H1 (cell line): ENCODE data around the gene CACNA1A. TPM values are rescaled to one million over a fixed set of nuclear protein-coding genes. Genes with fewer than 3 reads are reported as not detected.

Experiments used
- CTCF ChIA-PET: fragments of 300-600 bp; sonication (Branson Sonifier 250); formaldehyde crosslinking; loops from one replicate; lab custom pipeline; 2021; ENCODE audit not compliant: partially characterized antibody; lab: Charles Lee
- POLR2A ChIA-PET: fragments of 300-600 bp; sonication (Branson Sonifier 250); formaldehyde crosslinking; loops from one replicate; lab custom pipeline; 2021; ENCODE audit warnings: inconsistent platforms; ENCODE audit not compliant: partially characterized antibody; lab: Charles Lee
- DNase-seq, 2 experiments: peaks; one replicate each; pipeline versions ENCODE4 v3.0.0 to v3.0.0-alpha.2; 2010 to 2022; ENCODE audit warnings: low spot score in 2 of 2, low read depth in 1 of 2, mixed read lengths in 1 of 2
- FAIRE-seq: peaks from 2 replicates; lab custom pipeline; 2011; peaks lifted over from hg19 to GRCh38; lab: Jason Lieb, UNC
- H2AFZ ChIP-seq: 2 replicates; pipeline ENCODE4 v1.8.1; 2012; ENCODE audit warnings: low read length, inconsistent platforms
- H2AK5ac ChIP-seq: 2 replicates; pipeline ENCODE4 v1.6.1; 2013; ENCODE audit warnings: low read depth, low read length
- H2BK120ac ChIP-seq: replicated peaks from 2 replicates; pipeline ENCODE3; 2013; ENCODE audit warnings: low read depth, low read length, inconsistent platforms
- H2BK12ac ChIP-seq: 2 replicates; pipeline ENCODE4 v1.6.1; 2013; ENCODE audit warnings: low read depth, low read length
- H2BK15ac ChIP-seq: 2 replicates; pipeline ENCODE4 v1.6.1; 2013; ENCODE audit warnings: low read length
- H2BK20ac ChIP-seq: 2 replicates; pipeline ENCODE4 v1.6.1; 2013; ENCODE audit warnings: low read length
- H2BK5ac ChIP-seq: 2 replicates; pipeline ENCODE4 v1.6.1; 2013; ENCODE audit warnings: low read depth, low read length
- H3K14ac ChIP-seq: 2 replicates; pipeline ENCODE4 v1.6.1; 2013; ENCODE audit warnings: inconsistent platforms; ENCODE audit not compliant: insufficient read length
- H3K18ac ChIP-seq: 2 replicates; pipeline ENCODE4 v1.6.1; 2013; ENCODE audit warnings: low read length; ENCODE audit errors: extremely low read depth
- H3K23ac ChIP-seq: 2 replicates; pipeline ENCODE4 v1.6.1; 2013; ENCODE audit warnings: inconsistent platforms; ENCODE audit not compliant: insufficient read length
- H3K23me2 ChIP-seq: 2 replicates; pipeline ENCODE4 v1.6.1; 2013; ENCODE audit warnings: low read depth, low read length
- H3K27ac ChIP-seq: 2 replicates; pipeline ENCODE4 v1.6.1; 2011; ENCODE audit warnings: low read depth, low read length, inconsistent platforms
- H3K27me3 ChIP-seq, 4 experiments: replicated peaks in 1 of 4; 1 replicate in 1 of 4; 2 replicates in 3 of 4; pipeline versions ENCODE4 v1.6.1 to v1.8.1; 2011 to 2013; ENCODE audit warnings: low read length in 3 of 4, mild to moderate bottlenecking in 3 of 4, inconsistent platforms in 2 of 4, mixed read lengths in 2 of 4, moderate library complexity in 1 of 4; ENCODE audit not compliant: control insufficient read depth in 3 of 4, insufficient read depth in 3 of 4; ENCODE audit errors: extremely low read depth in 1 of 4
- H3K36me3 ChIP-seq, 4 experiments: 2 replicates each; pipeline versions ENCODE4 v1.6.1 to v1.8.1; 2011 to 2013; ENCODE audit warnings: mild to moderate bottlenecking in 4 of 4, low read length in 3 of 4, moderate library complexity in 2 of 4, control low read depth in 1 of 4, inconsistent platforms in 1 of 4; ENCODE audit not compliant: insufficient read depth in 4 of 4, control insufficient read depth in 2 of 4
- H3K4ac ChIP-seq: replicated peaks from 2 replicates; pipeline ENCODE3; 2013; ENCODE audit warnings: low read length, low read depth, mixed read lengths, inconsistent platforms; ENCODE audit not compliant: insufficient read length
- H3K4me1 ChIP-seq, 4 experiments: replicated peaks in 1 of 4; 1 replicate in 1 of 4; 2 replicates in 3 of 4; pipeline versions ENCODE4 v1.6.1 to v1.8.1; 2011 to 2013; ENCODE audit warnings: low read length in 3 of 4, inconsistent platforms in 2 of 4, mixed read lengths in 1 of 4; ENCODE audit not compliant: insufficient read depth in 4 of 4, control insufficient read depth in 3 of 4
- H3K4me2 ChIP-seq, 2 experiments: 2 replicates each; pipeline versions ENCODE4 v1.6.1 to v1.8.1; 2011 to 2013; ENCODE audit warnings: low read depth in 2 of 2, low read length in 2 of 2, control low read depth in 1 of 2, inconsistent platforms in 1 of 2, mild to moderate bottlenecking in 1 of 2; ENCODE audit not compliant: insufficient read depth in 1 of 2
- H3K4me3 ChIP-seq, 4 experiments: fragments of 200-600, 300-600 bp in 1 of 4; sonication (generic), shearing (Covaris generic), sonication (Bioruptor Twin) in 1 of 4; 2 replicates each; pipeline versions ENCODE4 v1.5.1 to v1.8.1; 2011 to 2016; ENCODE audit warnings: low read length in 4 of 4, low read depth in 3 of 4, control low read depth in 2 of 4, inconsistent platforms in 2 of 4, mild to moderate bottlenecking in 2 of 4, mixed read lengths in 1 of 4, moderate library complexity in 1 of 4; ENCODE audit not compliant: insufficient read depth in 2 of 4; ENCODE audit errors: extremely low read depth in 1 of 4
- H3K56ac ChIP-seq: replicated peaks from 2 replicates; pipeline ENCODE3; 2013; ENCODE audit warnings: low read depth, mild to moderate bottlenecking, mixed read lengths, low read length, inconsistent platforms; ENCODE audit not compliant: insufficient read length
- H3K79me1 ChIP-seq: 2 replicates; pipeline ENCODE4 v1.6.1; 2013; ENCODE audit warnings: low read depth, low read length, control low read depth
- H3K79me2 ChIP-seq, 2 experiments: 2 replicates each; pipeline versions ENCODE4 v1.6.1 to v1.8.1; 2012 to 2013; ENCODE audit warnings: low read length in 2 of 2, mild to moderate bottlenecking in 2 of 2, inconsistent platforms in 1 of 2; ENCODE audit not compliant: insufficient read depth in 2 of 2, control insufficient read depth in 1 of 2
- H3K9ac ChIP-seq, 4 experiments: replicated peaks in 1 of 4; 1 replicate in 1 of 4; 2 replicates in 3 of 4; pipeline versions ENCODE4 v1.6.1 to v1.8.1; 2011 to 2013; ENCODE audit warnings: low read depth in 3 of 4, low read length in 3 of 4, control low read depth in 2 of 4, mild to moderate bottlenecking in 2 of 4, moderate library complexity in 2 of 4, inconsistent platforms in 1 of 4; ENCODE audit errors: extremely low read depth in 1 of 4
- H3K9me3 ChIP-seq, 2 experiments: 2 replicates each; pipeline versions ENCODE4 v1.6.1 to v1.8.1; 2012 to 2013; ENCODE audit warnings: mild to moderate bottlenecking in 2 of 2, moderate library complexity in 2 of 2, control low read depth in 1 of 2, inconsistent platforms in 1 of 2, low read depth in 1 of 2, low read length in 1 of 2, mixed read lengths in 1 of 2; ENCODE audit not compliant: insufficient read depth in 2 of 2
- H4K20me1 ChIP-seq, 2 experiments: replicated peaks in 1 of 2; 2 replicates each; pipeline versions ENCODE3 to v1.8.1; 2011 to 2013; ENCODE audit warnings: inconsistent platforms in 2 of 2, low read length in 2 of 2, mild to moderate bottlenecking in 1 of 2; ENCODE audit not compliant: insufficient read depth in 2 of 2, control insufficient read depth in 1 of 2
- H4K5ac ChIP-seq: 2 replicates; pipeline ENCODE4 v1.6.1; 2013; ENCODE audit warnings: low read length, low read depth, mixed read lengths, inconsistent platforms; ENCODE audit not compliant: insufficient read length
- H4K8ac ChIP-seq: 2 replicates; pipeline ENCODE4 v1.8.0; 2013; ENCODE audit warnings: mild to moderate bottlenecking, moderate library complexity, low read length, inconsistent platforms; ENCODE audit not compliant: insufficient read depth; ENCODE audit errors: extremely low read depth
- H4K91ac ChIP-seq: replicated peaks from 2 replicates; pipeline ENCODE3; 2013; ENCODE audit warnings: low read length, mixed read lengths, inconsistent platforms; ENCODE audit not compliant: insufficient read length
- KDM1A ChIP-seq: fragments of 200-600, 300-600 bp; sonication (generic); IDR thresholded peaks from 2 replicates; pipeline ENCODE4 v1.7.1; 2016; ENCODE audit warnings: mild to moderate bottlenecking, low read length, borderline replicate concordance
- TAF7 ChIP-seq: optimal IDR thresholded peaks from 2 replicates; pipeline ENCODE3; 2011; ENCODE audit warnings: low read depth, mild to moderate bottlenecking, inconsistent platforms, low read length, moderate library complexity, borderline replicate concordance
- WGBS, 2 experiments: shearing (Covaris generic) in 1 of 2; methylation state at CpG; one replicate each; pipeline versions ENCODE4 v1.1.6 to v1.1.7; 2013 to 2015; ENCODE audit warnings: low lambda C conversion rate in 2 of 2, mixed read lengths in 2 of 2, inconsistent platforms in 1 of 2, low coverage in 1 of 2, missing lambda C conversion rate in 1 of 2; ENCODE audit not compliant: insufficient replicate concordance in 2 of 2, insufficient coverage in 1 of 2, insufficient read length in 1 of 2; ENCODE audit errors: extremely low coverage in 1 of 2, missing lambda C conversion rate in 1 of 2; 5-methylcytosine and 5-hydroxymethylcytosine counted together
- polyA plus RNA-seq, 7 experiments: library from polyadenylated mRNA; depleted of rRNA in 3 of 7; stranded (reverse) in 5 of 7; unstranded in 2 of 7; fragments of >200 nt in 5 of 7; fragments of 200-250 nt in 2 of 7; gene quantifications; 1 replicate in 5 of 7; 2 replicates in 1 of 7; 4 replicates in 1 of 7; pipeline versions ENCODE4 v1.2.1 to v1.2.3, GENCODE V29; 2011 to 2013; ENCODE audit warnings: missing spikeins in 2 of 7, mixed read lengths in 2 of 7
- total RNA-seq: library from RNA; stranded (reverse); fragmentation: NEBNext Ultra II Directional; extraction: Animal tissue kit (Norgen Biotek cat#: 25700); gene quantifications from 2 replicates; pipeline ENCODE4 v1.2.1, GENCODE V29; 2021

CACNA1A gene
- total and polyA plus RNA-seq, 2 of the 8 experiments (the other 6 are each of a cell fraction or from before 2014, with no cell fraction given) = 10.7 to 25.3 TPM

DNA sequence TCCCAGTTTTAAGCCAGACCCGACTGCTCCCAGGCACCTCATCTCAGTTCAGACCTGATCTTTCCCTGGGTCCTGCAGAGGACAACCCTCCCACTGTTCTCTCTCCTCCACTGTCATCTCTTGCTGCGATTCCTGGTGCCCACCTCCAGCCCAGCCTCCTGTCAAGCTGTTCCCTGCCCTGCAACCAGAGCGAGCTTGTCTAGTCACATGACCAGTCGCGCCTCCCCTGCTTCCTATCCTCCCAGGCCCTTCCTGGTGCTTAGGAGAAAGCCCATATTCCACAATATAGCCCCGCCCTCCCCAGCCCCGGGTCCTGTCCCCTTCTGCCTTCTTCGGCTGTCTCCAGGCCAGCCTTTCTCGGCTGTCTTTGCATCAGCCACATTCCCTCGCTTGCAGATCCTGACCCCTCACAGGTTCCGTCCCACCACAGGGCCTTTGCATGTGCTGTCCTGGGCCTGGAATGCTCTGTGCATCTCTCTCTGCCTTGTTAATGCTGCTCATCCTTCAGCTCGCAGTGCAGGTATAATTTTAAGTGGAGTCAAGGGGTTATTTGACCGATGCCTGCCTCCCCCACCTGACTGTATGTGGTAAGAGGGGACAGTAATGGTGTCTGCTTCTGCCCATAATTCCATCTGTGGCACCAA lies 267.3 kb downstream of the CACNA1A start:
- Histone ChIP-seq H3K56ac (no peak overlapping the region), H2AK5ac (no peak overlapping the region), H2BK15ac (0 out of 2 replicates have a peak overlapping the region, but pooled peaks have one; percentile 46), H2BK120ac (no peak overlapping the region), H2AFZ (no peak overlapping the region), H3K9me3 (peaks cover 4 to 5% of the 10 kb centered on the region in 2 experiments; a peak in 2 of 4 replicates), H2BK20ac (no peak overlapping the region), H3K18ac (no peak overlapping the region), H3K4me3 (no peak overlapping the region), H3K27ac (no peak overlapping the region), H3K79me2 (no peaks in the 10 kb centered on the region), H4K91ac (no peak overlapping the region), H3K23me2 (peaks cover 3% of the 10 kb centered on the region; the same call in 1 of the 2 replicates), H4K20me1 (peaks cover 0 to 5% of the 10 kb centered on the region in 2 experiments), H3K4ac (no peak overlapping the region), H4K5ac (no peak overlapping the region), H4K8ac (no peak overlapping the region), H3K14ac (no peak overlapping the region), H3K27me3 (no peaks in the 10 kb centered on the region), H3K79me1 (no peaks in the 10 kb centered on the region), H2BK5ac (no peak overlapping the region), H3K4me2 (no peak overlapping the region), H3K36me3 (no peaks in the 10 kb centered on the region; a peak in 1 of 8 replicates), H3K4me1 (peaks cover 0 to 7% (median 3%) of the 10 kb centered on the region in 4 experiments; a peak in 4 of 7 replicates), H2BK12ac (no peak overlapping the region), H3K9ac (no peak overlapping the region), H3K23ac (no peak overlapping the region)
- ChIA-PET CTCF (interaction anchor here (1.1 to 1.2 kb wide), 2 partner anchors 9 to 43 kb away, joined by 3 read pairs; no protein-coding TSS in a partner anchor), POLR2A (no interaction called here)
- DNase-seq (no peak), FAIRE-seq (no peak)
- WGBS, 2 experiments = 89% methylated on average over 13 of the region's 13 CpGs; no CpG with 5 or more reads in 1 of the 2 experiments
- TF ChIP-seq KDM1A (0 out of 2 replicates have a peak, but pooled peaks have one; percentile 27), TAF7 (no peak)
